ENCODE results near the gene PLB1. TPM values are rescaled to one million over a fixed set of nuclear protein-coding genes. Genes with fewer than 3 reads are reported as not detected.

Gene PLB1
- total RNA-seq, 4 donors from 2014 or later, result 1.5 to 16.5 (median 4.6) TPM

DNA sequence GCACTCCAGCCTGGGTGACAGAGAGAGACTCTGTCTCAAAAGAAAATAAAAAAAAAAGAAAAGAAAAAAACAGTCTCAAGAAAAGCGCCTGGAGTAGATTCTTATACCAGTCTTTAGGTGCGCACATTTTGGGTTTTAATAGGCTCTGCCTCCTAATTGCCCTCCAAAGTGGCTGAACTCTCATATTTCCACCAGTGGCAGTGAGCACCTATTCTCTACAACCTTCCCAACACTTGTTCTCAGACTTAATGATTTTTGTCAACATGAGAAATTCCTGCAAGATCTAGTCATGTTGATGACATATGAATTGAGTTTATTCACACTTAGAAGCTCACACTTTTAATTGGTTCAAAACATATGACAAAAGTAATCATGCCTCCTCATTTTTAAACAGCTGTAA is 39.0 kb downstream of the PLB1 start:
- no peak for TF ChIP-seq CTCF (IDR thresholded peaks at IDR 0.05; ENCODE audit: low read depth)

DNA sequence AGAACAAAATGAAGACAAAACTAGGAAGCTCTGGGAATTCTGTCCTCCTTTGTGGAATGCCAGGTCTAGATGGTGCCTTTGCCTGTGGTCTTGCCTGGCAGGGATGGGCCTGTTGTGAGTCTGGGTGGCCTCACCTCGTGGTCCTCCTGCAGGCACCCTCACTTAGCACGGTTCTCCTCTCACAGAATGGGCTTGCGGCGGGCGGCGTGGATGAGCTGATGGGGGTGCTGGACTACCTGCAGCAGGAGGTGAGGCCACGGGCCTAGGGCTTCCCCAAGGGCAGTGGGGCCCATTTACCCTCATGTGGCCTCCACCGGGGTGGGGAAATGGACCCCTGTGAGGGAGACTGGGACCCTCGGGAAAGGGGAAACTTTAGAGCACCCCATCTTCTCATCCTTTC is 42.3 kb downstream of the PLB1 start:
- TF ChIP-seq CTCF (IDR thresholded peaks at IDR 0.05; ENCODE audit: low read depth), result no peak

DNA sequence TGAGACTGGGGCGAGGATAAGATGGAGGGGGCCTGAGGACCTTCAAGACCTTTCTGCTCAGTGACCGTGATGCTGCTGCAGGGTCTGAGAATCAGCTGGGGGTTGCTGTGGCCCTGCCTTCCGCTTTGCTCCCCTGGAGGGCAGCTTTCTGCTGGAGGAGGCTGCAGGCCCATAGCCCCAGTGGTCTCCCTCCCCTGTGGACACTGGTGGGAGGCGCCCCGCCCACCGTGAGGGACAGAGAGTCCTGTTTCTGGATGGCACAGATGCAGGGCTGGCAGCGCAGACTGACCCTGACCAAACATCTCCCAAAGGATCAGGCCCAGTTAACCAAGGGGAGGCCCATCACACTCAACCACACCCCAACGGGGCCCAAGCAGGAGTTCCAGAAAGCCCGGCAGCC is 42.8 kb downstream of the PLB1 start:
- no peak for TF ChIP-seq CTCF (IDR thresholded peaks at IDR 0.05; ENCODE audit: low read depth)

DNA sequence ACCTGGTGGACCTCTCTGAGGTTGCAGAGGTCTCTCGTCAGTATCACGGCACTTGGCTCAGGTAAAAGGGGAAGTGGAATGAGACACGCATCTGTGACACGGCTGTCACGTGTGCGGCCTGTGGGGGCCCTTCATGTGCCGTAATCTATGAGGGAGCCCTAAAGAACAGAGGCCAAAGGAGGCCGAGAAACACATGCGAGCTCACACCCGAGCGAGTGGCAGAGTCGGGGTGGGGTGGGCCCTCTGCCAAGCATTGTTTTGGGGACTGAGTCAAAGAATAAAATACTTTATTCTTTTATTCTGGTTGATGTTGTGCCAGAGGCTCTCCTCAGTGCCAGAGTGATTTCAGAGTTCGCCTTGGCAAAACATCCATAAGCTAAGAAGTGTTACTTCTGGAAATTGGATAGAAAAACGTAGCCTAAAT is 43.3 kb downstream of the PLB1 start:
- no peak for TF ChIP-seq CTCF (IDR thresholded peaks at IDR 0.05; ENCODE audit: low read depth)

GRCh38 chr2:28543316-28544035 is 47.6 kb downstream of the PLB1 start:
- TF ChIP-seq CTCF (IDR thresholded peaks at IDR 0.05; ENCODE audit: low read depth), result no peak

DNA sequence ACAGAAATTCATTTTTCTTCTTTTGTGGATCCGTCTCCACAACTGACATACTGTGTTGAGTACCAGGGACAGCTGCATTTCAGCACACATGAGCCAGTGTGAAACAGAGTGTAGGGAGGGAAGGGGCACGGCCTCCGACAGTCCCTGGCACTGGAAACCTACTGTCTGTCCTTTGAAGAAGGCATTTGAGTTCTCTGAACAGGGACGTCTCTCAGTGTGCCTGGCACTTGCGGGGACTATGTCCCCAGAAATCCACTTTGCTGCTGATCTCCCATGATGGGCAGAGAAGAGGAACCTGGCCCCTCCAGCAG is 48.1 kb downstream of the PLB1 start:
- no peak for TF ChIP-seq CTCF (IDR thresholded peaks at IDR 0.05; ENCODE audit: low read depth)

DNA sequence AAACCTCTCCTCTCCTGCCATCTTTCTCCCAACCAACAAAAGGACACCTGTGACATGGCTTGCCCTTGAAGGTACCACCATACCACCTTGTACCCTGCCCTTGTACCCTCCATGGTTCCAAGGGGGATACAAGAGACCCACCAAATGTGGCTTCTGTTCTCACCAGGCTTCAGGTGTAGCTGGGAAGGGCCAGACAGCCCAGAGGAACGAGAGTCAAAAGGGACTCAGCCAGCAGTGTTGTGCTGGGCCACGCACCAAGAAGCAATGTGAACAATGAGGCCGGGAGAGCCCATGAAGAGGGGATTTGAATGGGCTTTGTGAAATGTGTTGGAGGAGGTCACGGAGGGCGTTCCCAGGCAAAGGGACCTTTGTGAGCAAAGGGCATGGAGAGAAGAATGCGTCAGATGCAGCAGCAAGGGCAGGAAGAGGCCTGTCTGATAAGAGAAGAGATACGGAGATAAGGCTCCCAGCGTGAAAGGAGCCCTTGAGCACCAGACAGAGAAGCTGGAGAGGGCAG is 48.6 kb downstream of the PLB1 start:
- no peak for TF ChIP-seq CTCF (IDR thresholded peaks at IDR 0.05; ENCODE audit: low read depth)

All from subcutaneous adipose tissue (tissue), 4 donors.